HCT116 (cell line): ENCODE data around the gene LTC4S. TPM values are rescaled to one million over a fixed set of nuclear protein-coding genes. Genes with fewer than 3 reads are reported as not detected.
A peak's percentile ranks its signal among the peaks of the same experiment; 100 is the strongest.

Source experiments
- ATAC-seq: fragments of 200-7000 bp; cut with Tn5 transposase; 2 replicates; pipeline ENCODE4 v1.9.1; 2020; ENCODE audit warnings: mild to moderate bottlenecking, moderate library complexity
- BruUV-seq: library from RNA; stranded (reverse); fragments of 400-500 nt; replicated peaks from 2 replicates; lab custom pipeline; 2021; lab: Mats Ljungman, UMichigan
- CTCF ChIA-PET: fragments of 300-600 bp; sonication (Branson Sonifier 250); formaldehyde crosslinking; loops from one replicate; lab custom pipeline; 2021; ENCODE audit warnings: antibody characterized with exemption; lab: Charles Lee
- POLR2A ChIA-PET: fragments of 300-600, 350-600 bp; sonication (Branson Sonifier 250); formaldehyde crosslinking; loops from one replicate; lab custom pipeline; 2021; ENCODE audit warnings: antibody characterized with exemption; lab: Charles Lee
- RAD21 ChIA-PET, 2 experiments: fragments of 300-600 bp; sonication (Branson Sonifier 250); formaldehyde crosslinking; loops; one replicate each; lab custom pipeline; 2023; ENCODE audit warnings: low total read pairs in 2 of 2; ENCODE audit not compliant: uncharacterized antibody in 2 of 2, unreplicated experiment in 2 of 2, low non-redundant PET in 1 of 2; lab: Charles Lee
- DNase-seq: peaks from one replicate; pipeline ENCODE4 v3.0.0-alpha.2; 2010; ENCODE audit warnings: low read depth, low spot score
- H2AFZ ChIP-seq: fragments of 200-600 bp; shearing (Covaris generic), sonication (generic); 2 replicates; pipeline ENCODE4 v1.6.1; 2017; ENCODE audit warnings: low read depth, mixed run types, mixed read lengths, antibody characterized with exemption, low read length; ENCODE audit not compliant: poor library complexity, severe bottlenecking
- H3K27ac ChIP-seq: 2 replicates; pipeline ENCODE4 v1.5.1; 2012; ENCODE audit warnings: low read depth, low read length
- H3K27me3 ChIP-seq: fragments of 200-600 bp; sonication (generic); 2 replicates; pipeline ENCODE4 v1.6.1; 2016; ENCODE audit warnings: mixed run types, low read length, mixed read lengths; ENCODE audit not compliant: insufficient read depth
- H3K36me3 ChIP-seq, 2 experiments: fragments of 200-500 bp in 1 of 2; fragments of 200-600 bp in 1 of 2; sonication (Bioruptor generic) in 1 of 2; sonication (generic) in 1 of 2; 2 replicates each; pipeline versions ENCODE4 v1.5.1 to v1.6.1; 2014 to 2016; ENCODE audit warnings: low read length in 2 of 2, inconsistent platforms in 1 of 2, mixed read lengths in 1 of 2, mixed run types in 1 of 2; ENCODE audit not compliant: insufficient read depth in 2 of 2, control insufficient read depth in 1 of 2
- H3K4me1 ChIP-seq, 2 experiments: fragments of 200-600 bp in 1 of 2; sonication (generic) in 1 of 2; 2 replicates each; pipeline versions ENCODE4 v1.5.1 to v1.6.1; 2012 to 2017; ENCODE audit warnings: low read length in 2 of 2, inconsistent platforms in 1 of 2, mild to moderate bottlenecking in 1 of 2, mixed read lengths in 1 of 2, mixed run types in 1 of 2, moderate library complexity in 1 of 2; ENCODE audit not compliant: insufficient read depth in 2 of 2, control insufficient read depth in 1 of 2
- H3K4me2 ChIP-seq: fragments of 200-600 bp; sonication (generic); 2 replicates; pipeline ENCODE4 v1.6.1; 2017; ENCODE audit warnings: mixed run types, low read length, mixed read lengths
- H3K4me3 ChIP-seq, 2 experiments: fragments of 200-600 bp in 1 of 2; sonication (generic) in 1 of 2; replicated peaks in 1 of 2; 2 replicates each; pipeline ENCODE4 v1.5.1; 2011 to 2016; ENCODE audit warnings: low read length in 2 of 2, control low read depth in 1 of 2, low read depth in 1 of 2, mild to moderate bottlenecking in 1 of 2, mixed read lengths in 1 of 2, mixed run types in 1 of 2
- H3K79me2 ChIP-seq: fragments of 200-600 bp; sonication (generic); 2 replicates; pipeline ENCODE4 v1.6.1; 2017; ENCODE audit warnings: mild to moderate bottlenecking, mixed run types, low read length, moderate library complexity, mixed read lengths; ENCODE audit not compliant: insufficient read depth
- H3K9ac ChIP-seq: fragments of 200-600 bp; sonication (generic); 2 replicates; pipeline ENCODE4 v1.6.1; 2016; ENCODE audit warnings: low read length, mixed read lengths
- H3K9me2 ChIP-seq: fragments of 200-600 bp; sonication (generic), shearing (Covaris generic); 2 replicates; pipeline ENCODE4 v1.6.1; 2017; ENCODE audit warnings: mixed run types, mild to moderate bottlenecking, moderate library complexity; ENCODE audit not compliant: insufficient read depth
- H3K9me3 ChIP-seq, 2 experiments: fragments of 200-500 bp in 1 of 2; fragments of 200-600 bp in 1 of 2; sonication (Bioruptor generic) in 1 of 2; sonication (generic) in 1 of 2; 2 replicates each; pipeline ENCODE4 v1.6.1; 2014 to 2017; ENCODE audit warnings: low read length in 2 of 2, mixed read lengths in 2 of 2, inconsistent platforms in 1 of 2, low read depth in 1 of 2, mild to moderate bottlenecking in 1 of 2, mixed run types in 1 of 2, moderate library complexity in 1 of 2; ENCODE audit not compliant: control insufficient read depth in 1 of 2, insufficient read depth in 1 of 2
- H4K20me1 ChIP-seq: fragments of 200-600 bp; sonication (generic), shearing (Covaris generic); 2 replicates; pipeline ENCODE4 v1.6.1; 2017; ENCODE audit warnings: mixed run types, mild to moderate bottlenecking, moderate library complexity; ENCODE audit not compliant: insufficient read depth
- POLR2AphosphoS5 ChIP-seq: IDR thresholded peaks from 2 replicates; pipeline ENCODE4 v1.6.1; 2011; ENCODE audit warnings: mild to moderate bottlenecking, low read depth, low read length, moderate library complexity
- SIN3A ChIP-seq: IDR thresholded peaks from 2 replicates; pipeline ENCODE4 v1.6.1; 2012; ENCODE audit warnings: low read depth
- YY1 ChIP-seq: IDR thresholded peaks from 2 replicates; pipeline ENCODE4 v1.6.1; 2011; ENCODE audit warnings: low read length, low read depth, moderate library complexity, mild to moderate bottlenecking; ENCODE audit not compliant: insufficient replicate concordance; ENCODE audit errors: extremely low read depth
- intact Hi-C: fragments of 100-400 bp; cut with micrococcal nuclease; formaldehyde crosslinking; loops from 2 replicates; pipeline ENCODE4 v1.10.0; 2022
- total RNA-seq: library from RNA; stranded (reverse); gene quantifications from one replicate; pipeline ENCODE4 v1.2.1, GENCODE V29; 2021; ENCODE audit not compliant: unreplicated experiment
- TF ChIP-seq, protein P1 (sequence below): IDR thresholded peaks from 2 replicates; pipeline ENCODE4 v1.6.1; 2011; ENCODE audit warnings: mild to moderate bottlenecking, low read length, moderate library complexity; ENCODE audit not compliant: insufficient replicate concordance; ENCODE audit errors: extremely low read depth

The LTC4S gene
- total RNA-seq, 1 experiment from 2014 or later: 5.0 TPM

- ATAC-seq (no peak), DNase-seq (no peak)
- H3K4me1 ChIP-seq: peaks cover 10 to 26% of the 10 kb centered on the region in 2 experiments; a peak in 3 of 4 replicates
- H3K27ac ChIP-seq: peak overlapping the region; percentile 99
- H3K4me2 ChIP-seq: peak overlapping the region; percentile 99
- intact Hi-C loops: loop anchor here (2.0 kb wide), 1 partner anchor 64 kb away; the partner anchor contains the start of gene MAML1
- no peaks in the 10 kb centered on the region for H4K20me1 ChIP-seq
- no peak overlapping the region for H2AFZ ChIP-seq
- H3K36me3 ChIP-seq: peaks cover 5 to 20% of the 10 kb centered on the region in 2 experiments; a peak in 1 of 4 replicates
- TF ChIP-seq, protein P1, sequence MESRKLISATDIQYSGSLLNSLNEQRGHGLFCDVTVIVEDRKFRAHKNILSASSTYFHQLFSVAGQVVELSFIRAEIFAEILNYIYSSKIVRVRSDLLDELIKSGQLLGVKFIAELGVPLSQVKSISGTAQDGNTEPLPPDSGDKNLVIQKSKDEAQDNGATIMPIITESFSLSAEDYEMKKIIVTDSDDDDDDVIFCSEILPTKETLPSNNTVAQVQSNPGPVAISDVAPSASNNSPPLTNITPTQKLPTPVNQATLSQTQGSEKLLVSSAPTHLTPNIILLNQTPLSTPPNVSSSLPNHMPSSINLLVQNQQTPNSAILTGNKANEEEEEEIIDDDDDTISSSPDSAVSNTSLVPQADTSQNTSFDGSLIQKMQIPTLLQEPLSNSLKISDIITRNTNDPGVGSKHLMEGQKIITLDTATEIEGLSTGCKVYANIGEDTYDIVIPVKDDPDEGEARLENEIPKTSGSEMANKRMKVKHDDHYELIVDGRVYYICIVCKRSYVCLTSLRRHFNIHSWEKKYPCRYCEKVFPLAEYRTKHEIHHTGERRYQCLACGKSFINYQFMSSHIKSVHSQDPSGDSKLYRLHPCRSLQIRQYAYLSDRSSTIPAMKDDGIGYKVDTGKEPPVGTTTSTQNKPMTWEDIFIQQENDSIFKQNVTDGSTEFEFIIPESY: no peak
- TF ChIP-seq SIN3A: no peak
- TF ChIP-seq POLR2AphosphoS5: no peak
- no peak for TF ChIP-seq YY1
- no TSS peak for BruUV-seq
- H3K27me3 ChIP-seq: no peaks in the 10 kb centered on the region
- ChIA-PET RAD21 (no interaction called here), POLR2A (interaction anchor here (2.9 kb wide), 1 partner anchor 10 kb away, joined by 8 read pairs; the partner anchor contains the start of gene MGAT4B), CTCF (no interaction called here)
- peak overlapping the region; percentile 88 for H3K9ac ChIP-seq
- H3K9me2 ChIP-seq: no peaks in the 10 kb centered on the region
- peaks cover 12% of the 10 kb centered on the region; the same call in 1 of the 2 replicates for H3K79me2 ChIP-seq
- H3K4me3 ChIP-seq: peak overlapping the region; percentile 65 to 84
- no peaks in the 10 kb centered on the region for H3K9me3 ChIP-seq
Measured at GRCh38 chr5:179796877-179797608, 3.3 kb downstream of the LTC4S start.
